ENCODE results near the gene INHBA.

DNA sequence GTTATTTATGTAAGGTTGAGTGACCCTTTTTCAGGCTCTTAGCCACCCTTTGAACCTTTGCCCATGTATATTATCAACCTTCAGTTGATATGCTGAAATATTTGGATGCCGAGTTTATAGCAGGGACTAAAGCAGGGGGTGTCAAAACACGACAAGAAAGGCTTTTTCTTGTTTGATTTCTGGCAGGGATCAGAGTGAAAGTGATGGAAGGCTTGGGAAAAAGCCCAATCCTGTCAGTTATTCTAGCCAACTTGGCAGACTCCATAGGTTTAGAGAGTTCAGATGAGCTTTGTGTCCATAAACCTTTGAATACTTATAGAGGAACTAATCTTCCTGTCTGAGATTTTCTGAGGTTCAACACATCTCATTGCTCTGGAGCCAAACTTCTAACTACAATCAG lies 47.5 kb downstream of the INHBA start:
- TF ChIP-seq EGR1 (IDR thresholded peaks at IDR 0.05) (no peak), RAD21 (IDR thresholded peaks at IDR 0.05; ENCODE audit: low read depth) (no peak), YY1 (IDR thresholded peaks at IDR 0.05; ENCODE audit: low read depth) (no peak), TEAD4 (IDR thresholded peaks at IDR 0.05) (no peak), EP300 (IDR thresholded peaks at IDR 0.05; ENCODE audit: borderline replicate concordance) (no peak), TAF1 (IDR thresholded peaks at IDR 0.05; ENCODE audit: low read depth) (no peak), FOXM1 (IDR thresholded peaks at IDR 0.05; ENCODE audit: borderline replicate concordance, low read depth) (no peak), NFIC (IDR thresholded peaks at IDR 0.05) (no peak), CREB1 (IDR thresholded peaks at IDR 0.05; ENCODE audit: low read depth) (no peak), CEBPB (IDR thresholded peaks at IDR 0.05) (no peak)
- TF ChIP-seq, protein P1, sequence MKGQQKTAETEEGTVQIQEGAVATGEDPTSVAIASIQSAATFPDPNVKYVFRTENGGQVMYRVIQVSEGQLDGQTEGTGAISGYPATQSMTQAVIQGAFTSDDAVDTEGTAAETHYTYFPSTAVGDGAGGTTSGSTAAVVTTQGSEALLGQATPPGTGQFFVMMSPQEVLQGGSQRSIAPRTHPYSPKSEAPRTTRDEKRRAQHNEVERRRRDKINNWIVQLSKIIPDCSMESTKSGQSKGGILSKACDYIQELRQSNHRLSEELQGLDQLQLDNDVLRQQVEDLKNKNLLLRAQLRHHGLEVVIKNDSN (IDR thresholded peaks at IDR 0.05): no peak
- TF ChIP-seq, protein P2, sequence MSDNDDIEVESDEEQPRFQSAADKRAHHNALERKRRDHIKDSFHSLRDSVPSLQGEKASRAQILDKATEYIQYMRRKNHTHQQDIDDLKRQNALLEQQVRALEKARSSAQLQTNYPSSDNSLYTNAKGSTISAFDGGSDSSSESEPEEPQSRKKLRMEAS (IDR thresholded peaks at IDR 0.05): no peak
- TF ChIP-seq, protein P3, sequence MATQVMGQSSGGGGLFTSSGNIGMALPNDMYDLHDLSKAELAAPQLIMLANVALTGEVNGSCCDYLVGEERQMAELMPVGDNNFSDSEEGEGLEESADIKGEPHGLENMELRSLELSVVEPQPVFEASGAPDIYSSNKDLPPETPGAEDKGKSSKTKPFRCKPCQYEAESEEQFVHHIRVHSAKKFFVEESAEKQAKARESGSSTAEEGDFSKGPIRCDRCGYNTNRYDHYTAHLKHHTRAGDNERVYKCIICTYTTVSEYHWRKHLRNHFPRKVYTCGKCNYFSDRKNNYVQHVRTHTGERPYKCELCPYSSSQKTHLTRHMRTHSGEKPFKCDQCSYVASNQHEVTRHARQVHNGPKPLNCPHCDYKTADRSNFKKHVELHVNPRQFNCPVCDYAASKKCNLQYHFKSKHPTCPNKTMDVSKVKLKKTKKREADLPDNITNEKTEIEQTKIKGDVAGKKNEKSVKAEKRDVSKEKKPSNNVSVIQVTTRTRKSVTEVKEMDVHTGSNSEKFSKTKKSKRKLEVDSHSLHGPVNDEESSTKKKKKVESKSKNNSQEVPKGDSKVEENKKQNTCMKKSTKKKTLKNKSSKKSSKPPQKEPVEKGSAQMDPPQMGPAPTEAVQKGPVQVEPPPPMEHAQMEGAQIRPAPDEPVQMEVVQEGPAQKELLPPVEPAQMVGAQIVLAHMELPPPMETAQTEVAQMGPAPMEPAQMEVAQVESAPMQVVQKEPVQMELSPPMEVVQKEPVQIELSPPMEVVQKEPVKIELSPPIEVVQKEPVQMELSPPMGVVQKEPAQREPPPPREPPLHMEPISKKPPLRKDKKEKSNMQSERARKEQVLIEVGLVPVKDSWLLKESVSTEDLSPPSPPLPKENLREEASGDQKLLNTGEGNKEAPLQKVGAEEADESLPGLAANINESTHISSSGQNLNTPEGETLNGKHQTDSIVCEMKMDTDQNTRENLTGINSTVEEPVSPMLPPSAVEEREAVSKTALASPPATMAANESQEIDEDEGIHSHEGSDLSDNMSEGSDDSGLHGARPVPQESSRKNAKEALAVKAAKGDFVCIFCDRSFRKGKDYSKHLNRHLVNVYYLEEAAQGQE (IDR thresholded peaks at IDR 0.05; ENCODE audit: low read depth): no peak
